PC-9 (cell line): ENCODE data around the gene MADD. TPM values are rescaled to one million over a fixed set of nuclear protein-coding genes. Genes with fewer than 3 reads are reported as not detected.
A peak's percentile ranks its signal among the peaks of the same experiment; 100 is the strongest.

ENCODE experiments used
- BruUV-seq: library from RNA; stranded (reverse); fragments of 400-500 nt; replicated peaks from 2 replicates; lab custom pipeline; 2021; lab: Mats Ljungman, UMichigan
- CTCF ChIA-PET: fragments of 300-600 bp; sonication (Branson Sonifier 250); formaldehyde crosslinking; loops from one replicate; lab custom pipeline; 2022; ENCODE audit warnings: antibody characterized with exemption; lab: Charles Lee
- POLR2A ChIA-PET: fragments of 300-600 bp; sonication (Branson Sonifier 250); formaldehyde crosslinking; loops from one replicate; lab custom pipeline; 2022; ENCODE audit warnings: antibody characterized with exemption; ENCODE audit not compliant: unreplicated experiment; lab: Charles Lee
- DNase-seq, 2 experiments: peaks; one replicate each; pipeline versions ENCODE4 v3.0.0 to v3.0.0-alpha.2; 2015 to 2022; ENCODE audit warnings: mixed read lengths in 1 of 2
- H2AFZ ChIP-seq: fragments of 200-600 bp; sonication (generic); 2 replicates; pipeline ENCODE4 v1.8.1; 2017; ENCODE audit warnings: antibody characterized with exemption
- H3F3A ChIP-seq: fragments of 200-600 bp; sonication (generic); 2 replicates; pipeline ENCODE4 v1.8.1; 2017; ENCODE audit warnings: antibody characterized with exemption, mild to moderate bottlenecking, low read depth; ENCODE audit not compliant: insufficient read depth
- H3K27ac ChIP-seq: fragments of 200-600 bp; sonication (generic); 2 replicates; pipeline ENCODE4 v1.6.1; 2016; ENCODE audit warnings: mixed run types
- H3K27me3 ChIP-seq: fragments of 200-600 bp; sonication (generic); 2 replicates; pipeline ENCODE4 v1.6.1; 2016; ENCODE audit warnings: low read depth, mixed run types; ENCODE audit not compliant: insufficient read depth
- H3K36me3 ChIP-seq: fragments of 200-600 bp; sonication (generic); 2 replicates; pipeline ENCODE4 v1.6.1; 2016; ENCODE audit warnings: low read depth, mixed run types
- H3K4me1 ChIP-seq: fragments of 200-600 bp; sonication (generic); replicated peaks from 2 replicates; pipeline ENCODE4 v1.6.1; 2016; ENCODE audit warnings: mixed run types; ENCODE audit not compliant: insufficient read depth
- H3K4me2 ChIP-seq: fragments of 200-600 bp; sonication (generic); 2 replicates; pipeline ENCODE4 v1.6.1; 2017; ENCODE audit warnings: mixed run types
- H3K4me3 ChIP-seq: fragments of 200-600 bp; sonication (generic); 2 replicates; pipeline ENCODE4 v1.6.1; 2016; ENCODE audit warnings: mixed run types
- H3K79me2 ChIP-seq: fragments of 200-600 bp; sonication (generic); 2 replicates; pipeline ENCODE4 v1.6.1; 2017; ENCODE audit warnings: low read depth, mixed run types
- H3K9me2 ChIP-seq: fragments of 200-600 bp; sonication (generic); 2 replicates; pipeline ENCODE4 v1.8.1; 2017; ENCODE audit warnings: mild to moderate bottlenecking; ENCODE audit not compliant: insufficient read depth
- H3K9me3 ChIP-seq: fragments of 200-600 bp; sonication (generic); 2 replicates; pipeline ENCODE4 v1.8.1; 2016; ENCODE audit warnings: low read depth; ENCODE audit not compliant: insufficient read depth
- H4K20me1 ChIP-seq: fragments of 200-600 bp; sonication (generic); 2 replicates; pipeline ENCODE4 v1.8.1; 2017; ENCODE audit not compliant: insufficient read depth
- EZH2 ChIP-seq: fragments of 200-600 bp; sonication (generic); IDR thresholded peaks from 2 replicates; pipeline ENCODE4 v1.8.0; 2017; ENCODE audit warnings: antibody characterized with exemption, low read depth
- intact Hi-C: fragments of 100-400 bp; cut with micrococcal nuclease; formaldehyde crosslinking; loops from one replicate; pipeline ENCODE4 v1.10.0; 2022; ENCODE audit not compliant: unreplicated experiment
- total RNA-seq: library from RNA; stranded (reverse); gene quantifications from 2 replicates; pipeline ENCODE4 v1.2.3, GENCODE V29; 2021
- TF ChIP-seq, protein P1 (sequence below): fragments of 200-600 bp; sonication (generic); conservative IDR thresholded peaks from 2 replicates; pipeline ENCODE4 v1.6.1; 2017; ENCODE audit warnings: mixed run types, antibody characterized with exemption, mild to moderate bottlenecking, moderate library complexity

MADD gene
- total RNA-seq, 1 experiment from 2014 or later: 65.9 TPM

- H3F3A ChIP-seq: peaks cover 31% of the 10 kb centered on the region
- no peaks in the 10 kb centered on the region for H3K9me2 ChIP-seq
- CTCF ChIA-PET: no interaction called here
- no peak overlapping the region for H2AFZ ChIP-seq
- H3K4me2 ChIP-seq: no peak overlapping the region
- peaks cover 32% of the 10 kb centered on the region for H3K79me2 ChIP-seq
- POLR2A ChIA-PET: interaction anchor here (0.7 kb wide), 1 partner anchor 298 kb away, joined by 3 read pairs; no protein-coding TSS in a partner anchor
- TF ChIP-seq, protein P1, sequence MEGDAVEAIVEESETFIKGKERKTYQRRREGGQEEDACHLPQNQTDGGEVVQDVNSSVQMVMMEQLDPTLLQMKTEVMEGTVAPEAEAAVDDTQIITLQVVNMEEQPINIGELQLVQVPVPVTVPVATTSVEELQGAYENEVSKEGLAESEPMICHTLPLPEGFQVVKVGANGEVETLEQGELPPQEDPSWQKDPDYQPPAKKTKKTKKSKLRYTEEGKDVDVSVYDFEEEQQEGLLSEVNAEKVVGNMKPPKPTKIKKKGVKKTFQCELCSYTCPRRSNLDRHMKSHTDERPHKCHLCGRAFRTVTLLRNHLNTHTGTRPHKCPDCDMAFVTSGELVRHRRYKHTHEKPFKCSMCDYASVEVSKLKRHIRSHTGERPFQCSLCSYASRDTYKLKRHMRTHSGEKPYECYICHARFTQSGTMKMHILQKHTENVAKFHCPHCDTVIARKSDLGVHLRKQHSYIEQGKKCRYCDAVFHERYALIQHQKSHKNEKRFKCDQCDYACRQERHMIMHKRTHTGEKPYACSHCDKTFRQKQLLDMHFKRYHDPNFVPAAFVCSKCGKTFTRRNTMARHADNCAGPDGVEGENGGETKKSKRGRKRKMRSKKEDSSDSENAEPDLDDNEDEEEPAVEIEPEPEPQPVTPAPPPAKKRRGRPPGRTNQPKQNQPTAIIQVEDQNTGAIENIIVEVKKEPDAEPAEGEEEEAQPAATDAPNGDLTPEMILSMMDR: no peak
- no peak for TF ChIP-seq EZH2
- no peak for DNase-seq
- no peaks in the 10 kb centered on the region for H3K36me3 ChIP-seq
- H3K27ac ChIP-seq: no peak overlapping the region
- H3K4me3 ChIP-seq: no peak overlapping the region
- H3K27me3 ChIP-seq: no peaks in the 10 kb centered on the region
- no peaks in the 10 kb centered on the region for H3K9me3 ChIP-seq
- H4K20me1 ChIP-seq: 0 out of 2 replicates have a peak, but pooled peaks cover 4% of the 10 kb centered on the region
- H3K4me1 ChIP-seq: peaks cover 51% of the 10 kb centered on the region
- intact Hi-C loops: no loop called here
- BruUV-seq: no TSS peak
These were observed 24.1 kb upstream of the MADD start for GRCh38 chr11:47245611-47246357.

DNA sequence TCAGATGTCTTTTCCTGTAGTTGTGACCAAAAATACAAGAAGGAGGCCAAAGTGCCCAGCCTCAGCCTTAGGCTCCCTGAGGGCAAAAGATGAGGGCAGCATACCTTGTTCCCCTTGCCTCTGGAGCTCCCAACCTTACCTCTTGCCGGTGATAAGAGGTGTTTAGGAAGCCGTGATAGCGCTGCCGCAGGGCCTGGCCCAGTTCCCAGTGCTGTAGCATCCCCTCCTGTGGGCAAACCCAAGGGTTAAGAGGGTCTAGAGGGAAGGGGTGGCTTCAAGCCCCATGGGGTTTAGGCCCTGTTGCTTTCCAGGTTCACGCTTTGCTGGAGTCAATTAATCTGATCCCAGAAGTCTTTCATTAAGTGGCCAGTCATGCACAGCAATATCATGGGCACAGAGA, 22.4 kb upstream of the MADD start:
- H3K27me3 ChIP-seq: no peaks in the 10 kb centered on the region
- no peaks in the 10 kb centered on the region for H3K9me3 ChIP-seq
- no peak overlapping the region for H3K27ac ChIP-seq
- no peak for DNase-seq
- peaks cover 14% of the 10 kb centered on the region for H3F3A ChIP-seq
- no peaks in the 10 kb centered on the region for H3K9me2 ChIP-seq
- peaks cover 40% of the 10 kb centered on the region for H3K4me1 ChIP-seq
- TF ChIP-seq, protein P1: no peak
- TF ChIP-seq EZH2: no peak
- no peak overlapping the region; the same call in 1 of the 2 replicates for H2AFZ ChIP-seq
- H4K20me1 ChIP-seq: no peaks in the 10 kb centered on the region
- POLR2A ChIA-PET: no interaction called here
- H3K79me2 ChIP-seq: peaks cover 38% of the 10 kb centered on the region
- peak overlapping the region; percentile 74; the same call in 1 of the 2 replicates for H3K4me3 ChIP-seq
- intact Hi-C loops: no loop called here
- no peaks in the 10 kb centered on the region for H3K36me3 ChIP-seq
- CTCF ChIA-PET: interaction anchor here (1.3 kb wide), 1 partner anchor 10 kb away, joined by 3 read pairs; the partner anchor contains the start of gene NR1H3
- peak overlapping the region; percentile 99 for H3K4me2 ChIP-seq
- no TSS peak for BruUV-seq

- intact Hi-C loops: loop anchor here (1.0 to 2.0 kb wide), 2 partner anchors 63 to 71 kb away; partner anchors contain the start of gene ARFGAP2
- Histone ChIP-seq H3K4me1 (peaks cover 33% of the 10 kb centered on the region), H3K9me3 (no peaks in the 10 kb centered on the region), H3K4me2 (peak overlapping the region; percentile 99), H3K4me3 (peak overlapping the region; percentile 74), H3F3A (peaks cover 10% of the 10 kb centered on the region), H4K20me1 (no peaks in the 10 kb centered on the region), H3K36me3 (no peaks in the 10 kb centered on the region), H3K27me3 (no peaks in the 10 kb centered on the region), H3K79me2 (peaks cover 39% of the 10 kb centered on the region), H3K27ac (0 out of 2 replicates have a peak overlapping the region, but pooled peaks have one; percentile 33), H3K9me2 (no peaks in the 10 kb centered on the region), H2AFZ (peak overlapping the region; percentile 99)
- ChIA-PET CTCF (interaction anchor here (0.8 to 1.6 kb wide), 6 partner anchors 9 to 107 kb away, joined by 3 to 7 read pairs (median 4); partner anchors contain the start of gene NR1H3), POLR2A (interaction anchor here (1.0 to 1.4 kb wide), 4 partner anchors 9 to 54 kb away, joined by 5 to 15 read pairs (median 8); partner anchors contain the start of gene NR1H3)
- TSS peak; percentile 62 for BruUV-seq
- DNase-seq: no peak
- TF ChIP-seq, protein P1: no peak
- TF ChIP-seq EZH2: no peak
These were observed 21.6 kb upstream of the MADD start for GRCh38 chr11:47248304-47248663.
